GM19035 (cell line): ENCODE results near the gene RIPOR2.
A peak's percentile ranks its signal among the peaks of the same experiment; 100 is the strongest.

Source experiments
- ATAC-seq: cut with Tn5 transposase; IDR thresholded peaks from one replicate; pipeline ENCODE4 v1.9.1; 2021; ENCODE audit not compliant: unreplicated experiment

Gene RIPOR2

GRCh38 chr6:24935366-24936152, at the start of gene RIPOR2:
RIPOR2 (minus strand) TSS chr6:24935960; CDS start chr6:24935898, 62 bp downstream.
- peak; percentile 28 for ATAC-seq

- no peak for ATAC-seq
Measured at GRCh38 chr6:24985323-24985722, 49.6 kb upstream of the RIPOR2 start.

- no peak for ATAC-seq
Measured at GRCh38 chr6:24982231-24982630, 46.5 kb upstream of the RIPOR2 start.

- ATAC-seq = no peak
Measured at GRCh38 chr6:24981386-24981760, 45.6 kb upstream of the RIPOR2 start.

GRCh38 chr6:24980507-24981385, 45.0 kb upstream of the RIPOR2 start:
- ATAC-seq = no peak

GRCh38 chr6:24979176-24979575, 43.4 kb upstream of the RIPOR2 start:
- ATAC-seq = no peak

- peak; percentile 67 for ATAC-seq
Measured at GRCh38 chr6:24974182-24975171, 38.7 kb upstream of the RIPOR2 start.

GRCh38 chr6:24972311-24972958, 36.7 kb upstream of the RIPOR2 start:
- ATAC-seq = no peak

- ATAC-seq = no peak
Measured at GRCh38 chr6:24971067-24971466, 35.3 kb upstream of the RIPOR2 start.

- no peak for ATAC-seq
Measured at GRCh38 chr6:24969343-24969860, 33.6 kb upstream of the RIPOR2 start.

- no peak for ATAC-seq
Measured at GRCh38 chr6:24968783-24969182, 33.0 kb upstream of the RIPOR2 start.

- no peak for ATAC-seq
Measured at GRCh38 chr6:24967211-24967610, 31.5 kb upstream of the RIPOR2 start.

- ATAC-seq = no peak
Measured at GRCh38 chr6:24966381-24966780, 30.6 kb upstream of the RIPOR2 start.

- ATAC-seq = no peak
Measured at GRCh38 chr6:24963887-24964570, 28.3 kb upstream of the RIPOR2 start.

- ATAC-seq = no peak
Measured at GRCh38 chr6:24963339-24963738, 27.6 kb upstream of the RIPOR2 start.

GRCh38 chr6:24961852-24962251, 26.1 kb upstream of the RIPOR2 start:
- no peak for ATAC-seq

GRCh38 chr6:24960991-24961475, 25.3 kb upstream of the RIPOR2 start:
- ATAC-seq = no peak

- ATAC-seq = no peak
Measured at GRCh38 chr6:24959319-24959718, 23.6 kb upstream of the RIPOR2 start.

GRCh38 chr6:24957199-24957598, 21.4 kb upstream of the RIPOR2 start:
- ATAC-seq = no peak
